Measurements from ENCODE around the gene CIC.

CIC gene

DNA sequence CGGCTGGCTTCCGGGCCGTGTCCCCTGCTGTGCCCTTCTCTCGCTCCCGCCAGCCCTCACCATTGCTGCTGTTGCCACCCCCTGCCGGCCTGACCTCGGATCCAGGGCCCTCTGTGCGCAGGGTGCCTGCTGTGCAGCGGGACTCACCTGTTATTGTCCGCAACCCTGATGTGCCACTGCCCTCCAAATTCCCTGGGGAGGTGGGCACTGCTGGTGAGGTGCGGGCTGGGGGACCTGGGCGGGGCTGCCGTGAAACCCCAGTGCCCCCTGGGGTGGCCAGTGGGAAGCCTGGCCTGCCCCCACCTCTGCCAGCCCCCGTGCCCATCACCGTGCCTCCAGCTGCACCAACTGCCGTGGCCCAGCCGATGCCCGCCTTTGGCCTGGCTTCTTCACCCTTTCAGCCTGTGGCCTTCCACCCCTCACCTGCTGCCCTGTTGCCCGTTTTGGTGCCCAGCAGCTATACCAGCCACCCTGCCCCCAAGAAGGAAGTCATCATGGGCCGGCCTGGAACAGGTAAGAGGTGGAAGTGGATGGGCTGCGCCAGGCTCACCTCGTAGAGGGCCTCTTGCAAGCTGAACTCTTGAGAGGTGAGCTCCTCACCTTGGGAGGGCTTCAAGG, 5.1 kb downstream of the CIC start:
- DNase-seq (ENCODE audit: extremely low read depth in 1 of 2, low read depth in 1 of 2) = no peak

DNA sequence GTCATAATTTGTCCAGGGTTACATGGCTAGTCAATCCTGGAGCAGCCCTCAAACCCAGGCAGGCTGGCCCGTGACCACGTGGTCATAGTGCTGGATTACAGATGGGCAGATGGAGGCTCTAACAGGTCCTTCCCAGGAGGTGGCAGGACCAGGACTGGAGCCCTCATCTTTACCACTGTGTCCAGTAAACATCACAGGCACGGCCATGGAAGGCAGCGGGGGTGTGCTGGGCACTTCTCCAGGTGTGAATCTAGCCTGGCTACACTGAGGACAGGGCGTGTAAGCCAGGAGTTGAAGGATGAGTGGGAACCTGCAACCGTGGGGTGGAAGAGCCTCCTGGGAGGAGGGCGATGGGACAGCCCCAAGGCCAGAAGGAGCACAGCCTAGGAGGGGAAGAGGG, 6.1 kb downstream of the CIC start:
- no peak for DNase-seq (ENCODE audit: extremely low read depth in 1 of 2, low read depth in 1 of 2)

DNA sequence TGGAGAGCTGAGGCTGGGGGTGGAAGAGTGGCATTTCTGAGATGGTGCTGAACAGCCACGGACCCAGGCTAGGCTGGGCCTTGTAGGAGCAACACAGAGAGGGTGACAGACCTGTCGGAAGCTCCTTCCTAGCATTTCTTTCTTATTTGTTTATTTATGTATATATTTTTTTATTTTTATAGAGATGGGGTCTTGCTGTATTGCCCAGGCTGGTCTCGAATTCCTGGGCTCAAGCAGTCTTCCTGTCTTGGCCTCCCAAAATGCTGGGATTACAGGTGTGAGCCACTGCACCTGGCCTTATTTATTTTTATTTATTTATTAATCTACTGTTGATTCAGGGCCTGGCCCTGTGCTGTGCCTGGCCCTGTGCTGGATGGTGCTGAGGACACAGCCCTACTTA, 6.5 kb downstream of the CIC start:
- no peak for DNase-seq (ENCODE audit: extremely low read depth in 1 of 2, low read depth in 1 of 2)

DNA sequence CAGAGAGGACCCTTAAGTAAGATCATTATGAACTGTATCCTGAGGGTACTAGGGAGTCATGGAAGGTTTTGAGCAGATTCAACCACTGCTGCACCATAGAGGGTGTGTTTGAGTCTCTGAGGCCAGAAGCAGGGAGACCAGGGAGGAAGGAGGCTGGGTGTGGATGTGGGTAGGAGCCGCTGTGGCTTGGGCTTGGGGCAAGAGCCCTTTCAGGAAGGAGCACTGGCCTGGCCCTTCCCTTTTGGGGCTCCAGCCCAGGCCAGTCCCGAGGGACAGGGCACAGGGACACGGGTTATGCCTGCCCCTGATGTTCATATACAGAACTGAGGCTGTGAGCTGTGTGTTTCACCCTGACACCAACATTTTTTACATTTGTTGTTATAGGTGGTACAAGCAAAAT, 7.2 kb downstream of the CIC start:
- no peak for DNase-seq (ENCODE audit: extremely low read depth in 1 of 2, low read depth in 1 of 2)

DNA sequence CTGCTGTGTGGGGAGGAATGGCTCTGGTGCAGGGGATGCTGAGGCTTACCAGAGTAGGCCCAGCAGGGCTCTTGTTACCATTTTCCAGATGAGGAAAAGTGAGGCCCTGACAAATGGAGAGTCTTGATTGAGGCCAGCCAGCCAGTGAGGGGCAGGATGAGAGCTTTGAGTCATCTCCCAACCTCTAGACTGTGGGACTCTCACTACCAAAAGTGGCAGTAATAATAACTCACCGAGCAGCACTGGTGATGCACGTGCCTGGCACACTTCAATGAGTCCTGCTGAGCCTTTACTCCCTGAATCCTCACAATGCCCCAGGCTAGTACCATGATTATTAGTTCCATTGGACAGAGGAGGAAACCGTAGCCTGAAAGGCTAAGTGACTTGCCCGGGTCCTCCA, 7.8 kb downstream of the CIC start:
- DNase-seq (ENCODE audit: extremely low read depth in 1 of 2, low read depth in 1 of 2) = peak in 1 of 2 donors; percentile 27

DNA sequence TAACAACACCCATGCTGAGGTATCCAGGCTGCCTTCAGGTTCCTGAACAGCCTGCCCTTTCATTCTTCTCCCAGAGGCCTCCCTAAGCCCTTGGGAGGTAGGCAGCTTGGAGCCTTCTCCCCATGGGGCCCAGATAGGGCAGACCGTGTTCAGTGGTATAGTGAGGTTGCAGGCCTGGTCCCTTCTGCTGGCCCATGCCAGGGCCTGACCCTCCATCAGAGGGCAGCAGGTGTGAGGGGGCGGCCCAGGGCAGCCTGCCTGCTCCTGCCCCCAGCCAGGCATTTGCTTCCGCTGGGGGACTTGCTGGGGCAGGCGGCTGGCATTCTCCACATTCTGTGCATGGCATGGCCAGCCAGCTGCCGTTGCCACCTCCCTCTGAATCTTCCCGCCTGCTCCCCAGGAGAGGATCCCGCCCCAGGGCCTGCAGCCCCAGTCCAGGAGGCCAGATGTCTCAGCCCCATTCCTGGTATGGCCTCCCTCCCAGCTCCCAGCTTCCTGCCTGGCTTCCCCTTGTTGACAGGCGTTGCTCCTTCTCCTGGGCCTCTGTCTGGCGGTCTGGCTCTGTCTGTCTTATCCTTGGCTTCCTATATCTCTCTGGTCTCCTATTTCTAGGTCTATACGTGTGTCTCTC, 8.9 kb downstream of the CIC start:
- no peak for DNase-seq (ENCODE audit: extremely low read depth in 1 of 2, low read depth in 1 of 2)

DNA sequence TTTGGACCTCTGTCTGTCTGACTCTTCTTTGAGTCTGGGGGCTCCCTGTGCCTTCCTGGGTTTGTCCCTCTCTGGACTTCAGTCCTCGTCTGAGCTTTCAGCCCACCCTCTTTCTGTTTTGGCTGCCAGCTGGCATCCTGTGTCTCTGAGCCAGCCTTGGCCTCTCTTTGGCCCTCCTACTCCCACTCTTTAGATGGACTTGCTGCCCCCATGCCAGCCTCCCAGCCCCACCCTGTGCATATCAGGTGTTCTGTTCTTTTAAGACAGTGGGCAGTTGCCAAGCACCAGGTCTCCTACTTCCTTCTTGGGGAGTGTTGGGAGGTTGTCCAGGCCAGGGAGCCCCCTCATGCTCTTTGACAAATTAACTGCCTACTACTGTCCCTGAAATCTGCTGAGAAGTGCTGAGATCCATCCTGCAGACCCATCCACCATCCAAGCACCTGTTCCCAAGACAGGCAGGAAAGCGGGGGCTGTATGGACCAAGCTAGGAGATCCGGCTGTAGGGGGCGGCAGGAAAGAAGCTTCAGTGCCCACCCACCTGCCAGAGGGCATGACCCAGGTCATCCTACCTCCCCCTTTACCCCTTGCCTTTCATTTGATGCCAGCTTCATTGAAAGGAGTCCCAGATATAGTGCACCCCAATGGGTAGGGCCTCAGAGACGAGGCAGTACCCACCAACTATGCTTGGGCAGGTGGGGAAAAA, 9.6 kb downstream of the CIC start:
- no peak for DNase-seq (ENCODE audit: extremely low read depth in 1 of 2, low read depth in 1 of 2)

DNA sequence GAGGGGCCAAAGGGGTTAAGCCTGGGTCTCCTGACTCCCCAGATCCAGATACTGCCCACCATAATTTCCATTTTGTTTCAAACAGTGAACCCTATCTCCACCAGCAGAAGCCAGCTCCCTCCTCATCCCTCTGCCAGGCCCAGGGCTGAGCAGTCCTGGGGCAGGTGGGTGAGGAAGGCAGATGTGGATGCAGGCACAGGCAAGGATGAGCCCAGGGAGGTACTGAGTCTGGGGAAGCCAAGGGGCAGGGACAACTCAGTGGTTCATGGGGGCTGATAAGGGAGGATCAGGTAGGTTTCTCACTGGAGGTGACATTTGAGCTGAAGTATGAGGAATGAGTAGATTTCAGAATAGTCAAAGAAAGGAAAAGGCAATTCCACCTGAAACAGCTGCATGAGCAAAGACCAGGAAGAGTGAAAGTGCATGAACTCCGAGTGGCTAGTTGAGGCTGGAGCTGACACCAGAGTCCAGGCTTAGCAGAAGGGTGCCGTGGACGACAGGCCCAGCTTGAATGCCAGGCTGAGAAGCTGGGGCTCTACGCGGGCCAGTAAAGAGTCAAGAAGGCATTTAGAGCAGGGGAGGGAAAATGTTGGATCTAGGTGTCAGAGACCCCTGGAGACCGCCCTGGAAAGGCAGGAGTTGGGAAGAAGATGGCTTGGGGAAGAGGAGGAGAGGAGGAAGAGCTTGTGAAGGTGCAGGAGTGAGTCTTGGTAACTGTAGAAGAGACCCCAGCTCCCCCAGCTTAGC, 10.3 kb downstream of the CIC start:
- no peak for DNase-seq (ENCODE audit: extremely low read depth in 1 of 2, low read depth in 1 of 2)

DNA sequence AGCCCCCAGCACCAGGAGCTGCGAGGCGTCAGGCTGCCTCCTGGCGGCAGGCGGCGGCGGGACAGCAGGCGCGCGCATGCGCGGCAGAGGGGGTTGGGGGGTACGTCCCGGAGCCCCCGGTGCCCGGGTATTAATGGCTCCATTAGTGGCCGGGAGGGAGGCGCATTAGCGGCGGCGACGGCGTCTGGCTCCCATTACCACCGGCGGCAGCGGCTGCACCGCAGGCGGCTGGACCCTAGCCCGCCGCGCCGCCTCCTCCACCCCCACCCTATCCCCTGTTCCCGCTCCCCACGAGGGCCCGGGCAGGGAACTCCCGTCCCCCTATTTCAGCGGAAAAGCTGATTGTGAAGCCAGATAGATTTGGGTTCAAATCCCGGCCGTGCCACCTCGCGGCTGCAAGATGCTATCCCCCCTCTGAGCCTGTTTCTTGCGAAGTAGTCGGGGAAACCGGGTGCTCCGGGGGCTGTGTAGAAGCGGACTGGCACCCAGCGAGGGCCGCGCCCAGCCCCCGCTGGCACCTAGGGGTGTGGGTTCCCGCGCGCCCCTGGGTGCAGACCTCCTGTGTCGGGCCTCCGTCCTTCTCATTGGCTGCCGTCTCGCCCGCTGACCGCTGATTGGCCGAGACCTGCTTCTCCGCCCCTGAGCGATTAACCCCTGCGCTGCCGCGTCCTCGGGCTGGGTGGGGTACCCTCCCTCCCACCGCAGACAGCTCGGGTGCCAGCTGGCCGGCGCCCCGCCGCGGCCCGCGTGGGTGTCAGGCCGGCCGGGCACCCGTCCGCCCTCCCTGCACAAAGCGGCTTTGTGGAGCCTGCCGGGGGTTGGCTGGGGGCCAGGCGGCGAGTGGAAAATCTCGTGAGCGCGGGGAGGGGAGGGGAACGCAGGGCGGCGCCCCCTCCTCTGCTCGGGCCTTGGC, 11.1 kb downstream of the CIC start:
- DNase-seq (ENCODE audit: extremely low read depth in 1 of 2, low read depth in 1 of 2) = peak; percentile 80 to 90

DNA sequence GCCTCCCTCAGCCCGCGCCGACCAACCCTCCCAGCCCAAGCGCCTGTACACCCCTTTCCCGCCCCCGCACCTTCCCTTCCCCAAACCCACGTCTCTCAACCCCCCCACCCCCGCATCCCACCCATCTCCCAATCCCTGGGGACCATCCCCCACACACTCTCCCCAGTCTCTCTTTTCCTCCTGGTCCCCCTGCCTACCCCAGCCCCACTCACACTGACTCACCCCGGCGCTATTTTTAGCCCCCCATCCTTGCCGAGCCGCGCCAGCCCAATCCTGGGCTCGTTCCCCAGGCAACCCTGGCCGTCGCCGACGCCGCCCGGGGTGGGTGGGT, 11.7 kb downstream of the CIC start:
- DNase-seq (ENCODE audit: extremely low read depth in 1 of 2, low read depth in 1 of 2) = no peak

DNA sequence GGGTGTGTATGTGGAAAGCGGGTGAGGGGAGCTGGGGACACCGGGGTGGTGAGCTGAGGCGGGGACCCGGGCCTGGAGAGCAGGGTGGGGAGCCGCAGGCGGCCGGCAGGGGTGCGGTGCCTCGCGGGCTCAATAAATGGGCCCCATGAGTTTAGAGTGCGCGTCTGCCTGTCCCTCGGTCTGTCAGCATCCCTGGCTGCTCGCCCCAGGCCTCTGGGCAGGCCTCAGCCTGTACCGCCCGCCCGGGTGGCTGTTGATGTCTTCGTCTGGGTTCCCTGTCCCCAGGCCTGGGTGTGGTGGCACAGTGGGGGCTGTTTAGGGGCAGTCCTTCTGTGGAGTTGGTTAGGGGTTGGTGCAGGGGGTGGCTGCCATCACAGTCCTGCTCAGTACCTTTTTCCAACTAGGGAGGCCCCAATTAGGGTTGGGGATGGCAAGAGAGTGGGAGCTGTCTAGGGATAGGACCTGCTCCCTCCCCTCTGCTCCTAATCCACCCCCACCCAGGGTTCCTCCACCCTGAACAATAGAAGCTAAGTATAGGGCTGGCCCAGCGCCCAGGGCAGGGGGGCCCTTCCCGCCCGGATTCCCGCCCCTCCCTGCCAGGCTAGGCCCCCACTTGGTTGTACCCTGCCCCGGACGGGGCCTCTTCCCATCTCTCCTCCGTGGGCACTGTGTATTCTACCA, 12.2 kb downstream of the CIC start:
- no peak for DNase-seq (ENCODE audit: extremely low read depth in 1 of 2, low read depth in 1 of 2)

DNA sequence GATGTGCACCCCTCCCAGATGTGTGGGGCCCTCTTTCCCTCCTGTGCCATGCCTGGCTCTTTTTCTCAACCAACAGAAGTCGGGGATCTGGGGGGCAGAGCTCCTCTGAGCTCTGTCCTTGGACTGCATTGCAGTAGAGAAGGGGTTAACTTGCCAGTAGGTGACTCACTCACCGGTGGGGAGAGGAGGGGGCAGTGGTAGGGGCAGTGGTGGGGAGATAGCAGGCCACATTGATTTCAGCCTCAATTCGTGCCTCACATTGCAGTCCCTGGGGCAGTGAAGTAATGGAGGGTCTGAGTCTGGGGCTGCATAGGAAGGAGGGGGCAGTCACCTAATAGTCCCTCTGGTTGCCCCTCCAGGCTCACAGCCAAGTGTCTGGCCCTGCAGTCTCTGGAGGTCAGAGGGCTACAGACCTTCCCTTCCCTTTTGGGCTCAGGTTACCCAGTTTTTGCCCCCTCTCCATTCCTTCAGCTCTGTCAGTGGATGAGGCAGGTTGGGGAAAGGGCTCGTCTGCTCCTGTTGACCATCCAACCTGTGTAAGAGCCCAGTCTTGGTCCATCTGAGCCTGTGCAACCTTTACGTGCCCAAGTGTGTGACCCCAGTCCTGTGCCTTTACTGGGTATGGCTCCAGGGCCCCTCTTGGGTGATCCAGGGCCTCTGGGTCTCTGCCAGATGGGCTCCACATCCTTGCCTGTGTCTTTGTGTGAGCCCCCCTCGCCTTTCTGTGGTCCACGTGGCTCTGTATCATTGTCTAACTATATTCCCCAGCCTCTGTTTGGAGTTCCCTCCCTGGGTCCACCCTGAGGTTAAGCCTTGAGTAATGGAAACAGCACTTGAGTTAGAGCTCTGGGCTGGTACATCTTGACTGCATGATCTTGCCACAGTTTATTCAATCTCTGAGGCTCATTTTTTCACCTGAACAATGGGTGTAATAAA, 13.0 kb downstream of the CIC start:
- DNase-seq (ENCODE audit: extremely low read depth in 1 of 2, low read depth in 1 of 2) = no peak

DNA sequence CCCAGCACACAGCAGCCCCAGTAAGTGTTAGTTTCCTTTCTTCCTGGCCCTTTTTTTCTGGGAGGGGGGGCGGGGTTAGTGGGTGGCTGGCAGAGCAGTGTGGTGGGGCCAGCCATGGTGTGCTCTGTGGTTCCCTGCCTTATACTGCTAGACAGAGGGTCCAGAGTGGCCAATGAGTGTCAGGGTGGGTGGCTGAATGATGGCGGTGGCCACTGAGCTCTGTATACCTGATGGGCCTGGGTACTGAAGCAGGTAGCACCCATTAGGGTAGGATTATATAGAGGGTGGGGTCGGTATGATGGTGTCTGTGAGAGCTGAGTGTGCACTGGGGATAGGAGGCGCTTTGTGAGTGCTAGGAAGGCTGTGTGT, 13.8 kb downstream of the CIC start:
- no peak for DNase-seq (ENCODE audit: extremely low read depth in 1 of 2, low read depth in 1 of 2)

DNA sequence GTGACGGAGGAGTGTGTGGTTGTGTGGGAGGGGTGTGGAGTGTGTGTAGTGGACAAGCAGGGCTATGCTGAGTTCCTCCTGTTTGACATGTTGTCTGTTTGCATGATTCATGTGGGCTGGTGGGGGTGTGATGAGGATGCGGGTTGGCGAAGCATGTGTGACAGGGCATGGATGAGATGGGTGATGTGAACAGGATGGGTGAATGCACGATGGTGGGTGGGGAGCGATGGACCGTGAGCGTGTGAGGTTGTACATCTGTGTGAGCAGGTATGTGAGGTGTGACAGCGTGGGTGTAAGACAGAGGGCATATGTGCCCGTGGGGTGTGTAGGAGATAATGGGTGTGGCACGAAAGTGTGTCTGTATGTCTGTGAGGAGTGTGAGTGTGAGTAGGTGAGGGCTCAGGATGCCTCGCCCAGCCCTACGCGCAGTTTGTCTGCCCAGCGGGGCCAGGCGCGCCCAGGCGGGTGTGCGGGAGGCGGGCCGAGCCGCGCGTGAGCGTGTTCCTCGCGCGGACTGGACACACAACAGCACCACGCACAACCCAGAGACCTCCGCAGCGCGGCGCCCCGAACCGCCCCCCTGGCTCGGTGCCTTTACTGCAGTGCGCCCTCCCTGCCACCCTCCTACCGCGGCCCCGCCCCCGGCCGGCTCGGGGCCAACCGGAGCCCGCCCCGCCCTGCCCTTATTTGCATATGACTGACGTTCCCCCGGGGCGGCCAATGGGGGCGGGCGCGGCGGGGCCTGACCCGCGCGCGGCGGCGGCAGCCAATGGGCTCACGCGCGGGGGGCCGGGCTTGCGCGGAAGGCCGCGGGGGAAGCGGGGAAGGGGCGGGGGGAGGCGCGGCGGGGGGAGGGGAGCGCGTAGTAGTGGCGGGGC, 14.4 kb downstream of the CIC start:
- peak; percentile 91 to 92 for DNase-seq (ENCODE audit: extremely low read depth in 1 of 2, low read depth in 1 of 2)

DNA sequence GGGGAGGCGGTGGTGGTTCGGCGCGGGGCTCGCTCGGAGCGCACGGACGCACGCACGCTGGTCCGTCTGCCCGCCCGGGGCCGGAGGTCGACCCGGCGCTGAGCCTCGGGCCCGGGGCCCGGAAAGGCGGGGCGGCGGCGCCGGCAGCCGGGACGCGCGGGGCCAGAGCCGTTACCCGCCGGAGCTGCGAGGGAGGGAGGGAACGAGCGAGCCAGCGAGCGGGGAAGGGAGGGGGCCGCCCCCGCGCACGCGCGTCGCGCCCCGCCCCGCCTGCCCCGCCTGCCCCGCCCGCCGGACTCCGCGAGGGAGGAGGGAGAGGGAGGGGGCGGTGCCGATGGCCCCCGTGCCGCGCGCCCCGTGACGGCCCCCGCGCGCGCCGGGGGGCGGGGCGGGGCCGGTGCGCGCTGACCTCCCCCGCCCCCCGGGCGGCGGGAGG, 15.0 kb downstream of the CIC start:
- DNase-seq (ENCODE audit: extremely low read depth in 1 of 2, low read depth in 1 of 2) = peak in 1 of 2 donors; percentile 63

DNA sequence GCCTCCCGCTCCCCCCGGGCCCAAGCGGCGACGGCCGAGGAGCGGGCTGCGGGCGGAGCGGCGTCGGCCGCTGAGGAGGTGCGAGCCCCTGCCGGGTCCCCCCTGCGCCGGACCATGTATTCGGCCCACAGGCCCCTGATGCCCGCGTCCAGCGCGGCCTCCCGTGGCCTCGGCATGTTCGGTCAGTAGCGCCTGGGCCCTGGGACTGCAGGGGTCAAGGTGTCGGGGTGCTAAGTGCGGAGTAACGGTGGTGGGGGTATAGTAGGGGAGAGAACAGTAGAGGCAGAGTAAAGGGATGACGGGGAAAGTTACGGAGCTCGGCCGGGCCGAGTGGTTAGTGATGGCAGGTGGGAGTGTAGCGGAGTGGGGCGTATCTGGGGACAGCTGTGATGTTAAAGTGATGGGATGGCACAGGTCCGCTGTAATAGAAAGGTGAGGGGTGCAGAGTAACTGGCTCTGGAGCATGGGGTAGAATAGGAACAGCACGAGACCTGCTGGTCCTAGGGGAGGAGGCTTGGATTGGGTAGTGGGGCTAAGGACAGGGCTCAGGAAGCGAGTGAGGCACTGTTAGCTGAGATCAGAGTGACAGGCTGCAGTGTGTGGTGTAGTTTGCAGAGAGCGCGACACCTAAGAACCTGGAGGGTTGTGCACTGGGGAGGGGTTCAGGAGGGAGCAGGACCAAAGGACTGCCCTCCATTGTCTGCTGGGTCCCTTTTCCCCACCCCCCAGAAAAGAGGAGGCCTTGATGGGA, 15.7 kb downstream of the CIC start:
- DNase-seq (ENCODE audit: extremely low read depth in 1 of 2, low read depth in 1 of 2) = no peak

DNA sequence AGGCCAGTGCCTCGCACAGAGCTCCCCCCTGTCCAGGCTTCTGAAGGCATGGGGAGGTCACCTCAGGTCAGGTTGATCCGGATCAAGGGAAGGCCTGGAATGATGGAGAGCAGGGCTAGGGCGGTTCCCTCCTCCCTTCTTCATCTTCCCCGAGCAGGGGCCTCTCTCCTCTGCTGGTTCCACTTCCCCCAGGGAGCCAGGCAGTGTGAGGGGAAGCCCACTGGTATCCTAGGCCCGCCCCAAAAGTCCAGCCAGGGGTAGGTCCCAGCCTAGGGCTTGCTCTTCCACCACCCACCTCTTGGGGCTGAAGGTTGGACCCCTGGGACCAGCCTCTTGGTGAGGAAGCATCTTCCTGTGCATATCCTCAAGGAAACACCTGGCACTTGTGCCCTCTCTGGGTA, 16.5 kb downstream of the CIC start:
- DNase-seq (ENCODE audit: extremely low read depth in 1 of 2, low read depth in 1 of 2) = no peak

DNA sequence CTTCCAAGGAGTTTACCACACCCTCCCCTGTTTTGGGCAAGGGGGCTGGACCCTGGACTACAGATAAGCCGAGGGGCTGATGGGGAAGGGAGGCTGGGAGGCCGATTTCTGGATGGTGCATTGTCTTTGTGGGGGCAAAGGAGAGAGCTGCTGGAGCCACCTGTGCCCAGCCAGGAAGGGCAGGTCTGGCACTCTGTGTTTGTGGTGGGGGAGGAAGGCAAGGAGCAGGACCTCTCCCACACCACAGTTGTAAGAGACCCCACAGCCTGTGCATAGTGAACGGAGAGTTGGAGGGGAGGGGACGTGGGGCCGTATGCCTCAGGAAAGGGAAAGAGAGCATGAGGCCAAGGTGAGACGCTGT, 16.9 kb downstream of the CIC start:
- no peak for DNase-seq (ENCODE audit: extremely low read depth in 1 of 2, low read depth in 1 of 2)
